H1 (cell line): ENCODE measurements around the gene SRPK3. TPM values are rescaled to one million over a fixed set of nuclear protein-coding genes. Genes with fewer than 3 reads are reported as not detected.
A peak's percentile ranks its signal among the peaks of the same experiment; 100 is the strongest.

ENCODE experiments used
- CTCF ChIA-PET: fragments of 300-600 bp; sonication (Branson Sonifier 250); formaldehyde crosslinking; loops from one replicate; lab custom pipeline; 2021; ENCODE audit not compliant: partially characterized antibody; lab: Charles Lee
- POLR2A ChIA-PET: fragments of 300-600 bp; sonication (Branson Sonifier 250); formaldehyde crosslinking; loops from one replicate; lab custom pipeline; 2021; ENCODE audit warnings: inconsistent platforms; ENCODE audit not compliant: partially characterized antibody; lab: Charles Lee
- DNase-seq, 2 experiments: peaks; one replicate each; pipeline versions ENCODE4 v3.0.0 to v3.0.0-alpha.2; 2010 to 2022; ENCODE audit warnings: low spot score in 2 of 2, low read depth in 1 of 2, mixed read lengths in 1 of 2
- FAIRE-seq: peaks from 2 replicates; lab custom pipeline; 2011; peaks lifted over from hg19 to GRCh38; lab: Jason Lieb, UNC
- H2AFZ ChIP-seq: 2 replicates; pipeline ENCODE4 v1.8.1; 2012; ENCODE audit warnings: low read length, inconsistent platforms
- H2AK5ac ChIP-seq: 2 replicates; pipeline ENCODE4 v1.6.1; 2013; ENCODE audit warnings: low read depth, low read length
- H2BK120ac ChIP-seq: replicated peaks from 2 replicates; pipeline ENCODE3; 2013; ENCODE audit warnings: low read depth, low read length, inconsistent platforms
- H2BK12ac ChIP-seq: 2 replicates; pipeline ENCODE4 v1.6.1; 2013; ENCODE audit warnings: low read depth, low read length
- H2BK15ac ChIP-seq: 2 replicates; pipeline ENCODE4 v1.6.1; 2013; ENCODE audit warnings: low read length
- H2BK20ac ChIP-seq: 2 replicates; pipeline ENCODE4 v1.6.1; 2013; ENCODE audit warnings: low read length
- H2BK5ac ChIP-seq: 2 replicates; pipeline ENCODE4 v1.6.1; 2013; ENCODE audit warnings: low read depth, low read length
- H3K14ac ChIP-seq: 2 replicates; pipeline ENCODE4 v1.6.1; 2013; ENCODE audit warnings: inconsistent platforms; ENCODE audit not compliant: insufficient read length
- H3K18ac ChIP-seq: 2 replicates; pipeline ENCODE4 v1.6.1; 2013; ENCODE audit warnings: low read length; ENCODE audit errors: extremely low read depth
- H3K23ac ChIP-seq: 2 replicates; pipeline ENCODE4 v1.6.1; 2013; ENCODE audit warnings: inconsistent platforms; ENCODE audit not compliant: insufficient read length
- H3K23me2 ChIP-seq: 2 replicates; pipeline ENCODE4 v1.6.1; 2013; ENCODE audit warnings: low read depth, low read length
- H3K27ac ChIP-seq: 2 replicates; pipeline ENCODE4 v1.6.1; 2011; ENCODE audit warnings: low read depth, low read length, inconsistent platforms
- H3K27me3 ChIP-seq, 4 experiments: replicated peaks in 1 of 4; 1 replicate in 1 of 4; 2 replicates in 3 of 4; pipeline versions ENCODE4 v1.6.1 to v1.8.1; 2011 to 2013; ENCODE audit warnings: low read length in 3 of 4, mild to moderate bottlenecking in 3 of 4, inconsistent platforms in 2 of 4, mixed read lengths in 2 of 4, moderate library complexity in 1 of 4; ENCODE audit not compliant: control insufficient read depth in 3 of 4, insufficient read depth in 3 of 4; ENCODE audit errors: extremely low read depth in 1 of 4
- H3K36me3 ChIP-seq, 4 experiments: 2 replicates each; pipeline versions ENCODE4 v1.6.1 to v1.8.1; 2011 to 2013; ENCODE audit warnings: mild to moderate bottlenecking in 4 of 4, low read length in 3 of 4, moderate library complexity in 2 of 4, control low read depth in 1 of 4, inconsistent platforms in 1 of 4; ENCODE audit not compliant: insufficient read depth in 4 of 4, control insufficient read depth in 2 of 4
- H3K4ac ChIP-seq: replicated peaks from 2 replicates; pipeline ENCODE3; 2013; ENCODE audit warnings: low read length, low read depth, mixed read lengths, inconsistent platforms; ENCODE audit not compliant: insufficient read length
- H3K4me1 ChIP-seq, 4 experiments: replicated peaks in 1 of 4; 1 replicate in 1 of 4; 2 replicates in 3 of 4; pipeline versions ENCODE4 v1.6.1 to v1.8.1; 2011 to 2013; ENCODE audit warnings: low read length in 3 of 4, inconsistent platforms in 2 of 4, mixed read lengths in 1 of 4; ENCODE audit not compliant: insufficient read depth in 4 of 4, control insufficient read depth in 3 of 4
- H3K4me2 ChIP-seq, 2 experiments: 2 replicates each; pipeline versions ENCODE4 v1.6.1 to v1.8.1; 2011 to 2013; ENCODE audit warnings: low read depth in 2 of 2, low read length in 2 of 2, control low read depth in 1 of 2, inconsistent platforms in 1 of 2, mild to moderate bottlenecking in 1 of 2; ENCODE audit not compliant: insufficient read depth in 1 of 2
- H3K4me3 ChIP-seq, 4 experiments: fragments of 200-600, 300-600 bp in 1 of 4; sonication (generic), shearing (Covaris generic), sonication (Bioruptor Twin) in 1 of 4; 2 replicates each; pipeline versions ENCODE4 v1.5.1 to v1.8.1; 2011 to 2016; ENCODE audit warnings: low read length in 4 of 4, low read depth in 3 of 4, control low read depth in 2 of 4, inconsistent platforms in 2 of 4, mild to moderate bottlenecking in 2 of 4, mixed read lengths in 1 of 4, moderate library complexity in 1 of 4; ENCODE audit not compliant: insufficient read depth in 2 of 4; ENCODE audit errors: extremely low read depth in 1 of 4
- H3K56ac ChIP-seq: replicated peaks from 2 replicates; pipeline ENCODE3; 2013; ENCODE audit warnings: low read depth, mild to moderate bottlenecking, mixed read lengths, low read length, inconsistent platforms; ENCODE audit not compliant: insufficient read length
- H3K79me1 ChIP-seq: 2 replicates; pipeline ENCODE4 v1.6.1; 2013; ENCODE audit warnings: low read depth, low read length, control low read depth
- H3K79me2 ChIP-seq, 2 experiments: 2 replicates each; pipeline versions ENCODE4 v1.6.1 to v1.8.1; 2012 to 2013; ENCODE audit warnings: low read length in 2 of 2, mild to moderate bottlenecking in 2 of 2, inconsistent platforms in 1 of 2; ENCODE audit not compliant: insufficient read depth in 2 of 2, control insufficient read depth in 1 of 2
- H3K9ac ChIP-seq, 4 experiments: replicated peaks in 1 of 4; 1 replicate in 1 of 4; 2 replicates in 3 of 4; pipeline versions ENCODE4 v1.6.1 to v1.8.1; 2011 to 2013; ENCODE audit warnings: low read depth in 3 of 4, low read length in 3 of 4, control low read depth in 2 of 4, mild to moderate bottlenecking in 2 of 4, moderate library complexity in 2 of 4, inconsistent platforms in 1 of 4; ENCODE audit errors: extremely low read depth in 1 of 4
- H3K9me3 ChIP-seq, 2 experiments: 2 replicates each; pipeline versions ENCODE4 v1.6.1 to v1.8.1; 2012 to 2013; ENCODE audit warnings: mild to moderate bottlenecking in 2 of 2, moderate library complexity in 2 of 2, control low read depth in 1 of 2, inconsistent platforms in 1 of 2, low read depth in 1 of 2, low read length in 1 of 2, mixed read lengths in 1 of 2; ENCODE audit not compliant: insufficient read depth in 2 of 2
- H4K20me1 ChIP-seq, 2 experiments: replicated peaks in 1 of 2; 2 replicates each; pipeline versions ENCODE3 to v1.8.1; 2011 to 2013; ENCODE audit warnings: inconsistent platforms in 2 of 2, low read length in 2 of 2, mild to moderate bottlenecking in 1 of 2; ENCODE audit not compliant: insufficient read depth in 2 of 2, control insufficient read depth in 1 of 2
- H4K5ac ChIP-seq: 2 replicates; pipeline ENCODE4 v1.6.1; 2013; ENCODE audit warnings: low read length, low read depth, mixed read lengths, inconsistent platforms; ENCODE audit not compliant: insufficient read length
- H4K8ac ChIP-seq: 2 replicates; pipeline ENCODE4 v1.8.0; 2013; ENCODE audit warnings: mild to moderate bottlenecking, moderate library complexity, low read length, inconsistent platforms; ENCODE audit not compliant: insufficient read depth; ENCODE audit errors: extremely low read depth
- H4K91ac ChIP-seq: replicated peaks from 2 replicates; pipeline ENCODE3; 2013; ENCODE audit warnings: low read length, mixed read lengths, inconsistent platforms; ENCODE audit not compliant: insufficient read length
- ATF3 ChIP-seq: IDR thresholded peaks from 2 replicates; pipeline ENCODE4 v1.6.1; 2011; ENCODE audit warnings: low read depth, mild to moderate bottlenecking, low read length; ENCODE audit not compliant: insufficient read depth
- BRCA1 ChIP-seq: IDR thresholded peaks from 2 replicates; pipeline ENCODE4 v1.6.1; 2012; ENCODE audit warnings: low read depth, low read length, improper control_type of control experiment
- CEBPB ChIP-seq: IDR thresholded peaks from 2 replicates; pipeline ENCODE4 v1.6.1; 2012; ENCODE audit warnings: low read depth, low read length
- CHD1 ChIP-seq: IDR thresholded peaks from 2 replicates; pipeline ENCODE4 v1.6.1; 2012; ENCODE audit warnings: low read depth, low read length, improper control_type of control experiment
- CHD2 ChIP-seq: IDR thresholded peaks from 2 replicates; pipeline ENCODE4 v1.6.1; 2012; ENCODE audit warnings: low read length, improper control_type of control experiment
- CTBP2 ChIP-seq: IDR thresholded peaks from 2 replicates; pipeline ENCODE4 v1.7.0; 2011; ENCODE audit warnings: borderline replicate concordance, mild to moderate bottlenecking, moderate library complexity, mixed read lengths, low read length; ENCODE audit not compliant: insufficient read depth, insufficient read length
- GABPA ChIP-seq: IDR thresholded peaks from 2 replicates; pipeline ENCODE4 v1.6.1; 2011; ENCODE audit warnings: mild to moderate bottlenecking, low read length, moderate library complexity, borderline replicate concordance; ENCODE audit not compliant: insufficient read depth
- PHF8 ChIP-seq: fragments of 200-600 bp; sonication (generic); conservative IDR thresholded peaks from 2 replicates; pipeline ENCODE4 v1.7.1; 2012; ENCODE audit warnings: low read depth, mild to moderate bottlenecking, inconsistent platforms, low read length, moderate library complexity
- SIX5 ChIP-seq: IDR thresholded peaks from 2 replicates; pipeline ENCODE4 v1.6.1; 2011; ENCODE audit warnings: mild to moderate bottlenecking, low read depth, low read length
- TCF12 ChIP-seq: IDR thresholded peaks from 2 replicates; pipeline ENCODE4 v1.6.1; 2011; ENCODE audit warnings: low read depth, mild to moderate bottlenecking, low read length
- WGBS, 2 experiments: shearing (Covaris generic) in 1 of 2; methylation state at CpG; one replicate each; pipeline versions ENCODE4 v1.1.6 to v1.1.7; 2013 to 2015; ENCODE audit warnings: low lambda C conversion rate in 2 of 2, mixed read lengths in 2 of 2, inconsistent platforms in 1 of 2, low coverage in 1 of 2, missing lambda C conversion rate in 1 of 2; ENCODE audit not compliant: insufficient replicate concordance in 2 of 2, insufficient coverage in 1 of 2, insufficient read length in 1 of 2; ENCODE audit errors: extremely low coverage in 1 of 2, missing lambda C conversion rate in 1 of 2; 5-methylcytosine and 5-hydroxymethylcytosine counted together
- polyA plus RNA-seq, 7 experiments: library from polyadenylated mRNA; depleted of rRNA in 3 of 7; stranded (reverse) in 5 of 7; unstranded in 2 of 7; fragments of >200 nt in 5 of 7; fragments of 200-250 nt in 2 of 7; gene quantifications; 1 replicate in 5 of 7; 2 replicates in 1 of 7; 4 replicates in 1 of 7; pipeline versions ENCODE4 v1.2.1 to v1.2.3, GENCODE V29; 2011 to 2013; ENCODE audit warnings: missing spikeins in 2 of 7, mixed read lengths in 2 of 7
- total RNA-seq: library from RNA; stranded (reverse); fragmentation: NEBNext Ultra II Directional; extraction: Animal tissue kit (Norgen Biotek cat#: 25700); gene quantifications from 2 replicates; pipeline ENCODE4 v1.2.1, GENCODE V29; 2021

SRPK3 gene
- total and polyA plus RNA-seq, 2 of the 8 experiments (the other 6 are each of a cell fraction or from before 2014, with no cell fraction given) = not detected

DNA sequence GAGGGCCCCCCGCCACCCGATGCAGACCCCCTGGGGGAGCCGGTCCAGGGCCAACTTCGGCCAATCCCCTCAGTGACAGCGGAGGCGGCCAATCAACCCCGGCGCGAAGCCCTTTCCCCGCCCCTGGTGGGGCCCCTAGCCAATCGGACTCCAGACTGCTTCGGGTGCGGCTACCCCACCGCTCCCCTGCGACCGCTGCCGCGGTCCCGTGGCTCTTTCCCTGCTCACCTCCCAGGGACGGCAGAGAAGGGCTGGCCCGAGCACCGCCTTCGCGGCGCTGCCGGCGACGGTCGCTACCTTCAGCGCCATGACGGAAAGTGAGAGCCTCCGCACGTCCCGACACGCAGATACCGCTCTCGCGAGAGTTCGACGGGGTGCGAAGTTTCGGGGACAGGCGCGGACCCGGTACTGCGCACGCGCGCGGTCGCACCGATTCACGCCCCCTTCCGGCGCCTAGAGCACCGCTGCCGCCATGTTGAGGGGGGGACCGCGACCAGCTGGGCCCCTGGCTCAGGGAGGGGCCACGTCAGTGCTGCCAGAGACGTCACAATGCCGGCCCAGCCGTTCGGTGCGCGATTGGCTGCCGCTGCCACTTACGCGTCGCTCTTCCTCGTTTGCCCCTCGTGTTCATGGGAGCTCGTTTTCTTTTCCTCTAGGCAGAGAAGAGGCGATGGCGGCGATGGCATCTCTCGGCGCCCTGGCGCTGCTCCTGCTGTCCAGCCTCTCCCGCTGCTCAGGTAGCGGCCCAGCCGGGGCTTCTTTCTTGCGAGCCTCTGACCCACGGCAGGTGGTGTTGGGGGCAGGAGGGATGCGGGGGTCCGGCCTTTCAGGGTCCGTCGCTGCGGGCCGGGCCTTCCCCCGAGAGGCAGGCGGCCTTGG, 13.4 kb downstream of the SRPK3 start, which contains the start of the genes IDH3G and SSR4:
TSS of gene IDH3G (minus strand) at position 358 of the 879 bp plus-strand sequence. CDS start at position 309, 49 bp downstream.
TSS of gene SSR4 (plus strand) at position 651 of the 879 bp plus-strand sequence. CDS start at position 671, 20 bp downstream.
- H2BK12ac ChIP-seq = no peak within 1 kb of the TSS
- peak within 1 kb of the TSS; percentile 77 to 92 (median 83) for H3K4me3 ChIP-seq
- peak; percentile 87 for FAIRE-seq
- DNase-seq = peak; percentile 81 to 91
- H2AFZ ChIP-seq = peak within 1 kb of the TSS; percentile 95; the same call in 1 of the 2 replicates
- peaks cover 2% of the 10 kb centered on the region; the same call in 1 of the 2 replicates for H3K23me2 ChIP-seq
- peak within 1 kb of the TSS; percentile 98 for H4K8ac ChIP-seq
- H2BK15ac ChIP-seq = no peak within 1 kb of the TSS
- H3K79me1 ChIP-seq = no peaks in the 10 kb centered on the region; the same call in none of the 2 replicates
- ChIA-PET POLR2A (interaction anchor here (0.7 to 2.9 kb wide), 20 partner anchors 8 to 174 kb away, joined by 3 to 22 read pairs (median 3); partner anchors contain the start of gene NAA10), CTCF (interaction anchor here (0.8 to 1.4 kb wide), 6 partner anchors 12 to 90 kb away, joined by 3 to 4 read pairs (median 4); no protein-coding TSS in a partner anchor)
- peaks cover 0 to 25% (median 6%) of the 10 kb centered on the region in 4 experiments; a peak in 3 of 8 replicates for H3K36me3 ChIP-seq
- H2BK20ac ChIP-seq = no peak within 1 kb of the TSS
- no peak within 1 kb of the TSS for H3K23ac ChIP-seq
- peaks cover 0 to 34% of the 10 kb centered on the region in 2 experiments; a peak in 1 of 4 replicates for H3K79me2 ChIP-seq
- peaks cover 0 to 8% of the 10 kb centered on the region in 2 experiments for H4K20me1 ChIP-seq
- peak within 1 kb of the TSS; percentile 53 for H3K4ac ChIP-seq
- peak within 1 kb of the TSS; percentile 94 for H2BK5ac ChIP-seq
- H3K9ac ChIP-seq = peak within 1 kb of the TSS; percentile 65 to 97 (median 93)
- H3K18ac ChIP-seq = peak within 1 kb of the TSS; percentile 95; the same call in 1 of the 2 replicates
- peak within 1 kb of the TSS; percentile 91 for H4K91ac ChIP-seq
- H3K27ac ChIP-seq = peak within 1 kb of the TSS; percentile 96; the same call in 1 of the 2 replicates
- no peak within 1 kb of the TSS for H2AK5ac ChIP-seq
- no peak within 1 kb of the TSS for H2BK120ac ChIP-seq
- H3K56ac ChIP-seq = no peak within 1 kb of the TSS
- no peaks in the 10 kb centered on the region for H3K9me3 ChIP-seq
- peak within 1 kb of the TSS; percentile 59 to 85 for H3K4me2 ChIP-seq
- no peak within 1 kb of the TSS for H3K14ac ChIP-seq
- WGBS, 2 experiments = 0% methylated on average over 4 of the region's 92 CpGs; no CpG with 5 or more reads in 1 of the 2 experiments
- peak within 1 kb of the TSS; percentile 92 for H4K5ac ChIP-seq
- H3K4me1 ChIP-seq = peaks cover 0 to 17% (median 6%) of the 10 kb centered on the region in 4 experiments; a peak in 4 of 7 replicates
- no peaks in the 10 kb centered on the region for H3K27me3 ChIP-seq
- no peak for TF ChIP-seq CEBPB
- no peak for TF ChIP-seq GABPA
- TF ChIP-seq PHF8 = peak; percentile 67
- TF ChIP-seq BRCA1 = peak; percentile 77
- TF ChIP-seq SIX5 = no peak
- TF ChIP-seq TCF12 = 0 out of 2 replicates have a peak, but pooled peaks have one; percentile 10
- TF ChIP-seq CHD2 = peak; percentile 94
- no peak for TF ChIP-seq CTBP2
- TF ChIP-seq CHD1 = no peak
- TF ChIP-seq ATF3 = no peak
